Body of pancreas (tissue), 4 donors: Measurements from ENCODE around the gene AFF3. TPM values are rescaled to one million over a fixed set of nuclear protein-coding genes. Genes with fewer than 3 reads are reported as not detected.

Source experiments
- ATAC-seq: fragments of 150-250 bp; one replicate; pipeline ENCODE4 v1.9.1; 2016
- DNase-seq, 4 donors: peaks; one replicate each; pipeline ENCODE4 v3.0.0-alpha.2; 2019
- H3K27ac ChIP-seq, 4 donors: fragments of 200-600 bp; sonication (generic); 1 replicate in 3 of 4; 2 replicates in 1 of 4; pipeline versions ENCODE4 v1.5.1 to v1.6.1; 2016 to 2019; ENCODE audit warnings: mild to moderate bottlenecking in 1 of 4, mixed read lengths in 1 of 4, moderate library complexity in 1 of 4
- H3K27me3 ChIP-seq, 2 donors: fragments of 200-600 bp; sonication (generic); one replicate each; pipeline ENCODE4 v1.6.0; 2016; ENCODE audit warnings: mild to moderate bottlenecking in 1 of 2
- H3K36me3 ChIP-seq, 2 donors: fragments of 200-600 bp; sonication (generic); replicated peaks in 1 of 2; 2 replicates each; pipeline ENCODE4 v1.5.1; 2016; ENCODE audit warnings: low read depth in 2 of 2; ENCODE audit not compliant: insufficient read depth in 1 of 2
- H3K4me1 ChIP-seq: fragments of 200-600 bp; sonication (generic); one replicate; pipeline ENCODE4 v1.6.0; 2016
- H3K4me3 ChIP-seq, 2 donors: fragments of 200-600 bp; sonication (generic); 1 replicate in 1 of 2; 2 replicates in 1 of 2; pipeline ENCODE4 v1.5.1; 2016 to 2019
- H3K9me3 ChIP-seq, 3 donors: fragments of 200-600 bp; sonication (generic); 1 replicate in 2 of 3; 2 replicates in 1 of 3; pipeline ENCODE4 v1.5.1; 2016
- CTCF ChIP-seq, 7 experiments: fragments of 450-650 bp in 4 of 7; fragments of 200-600 bp in 3 of 7; sonication (generic) in 3 of 7; IDR thresholded peaks; one replicate each; pipeline ENCODE4 v1.5.1; 2016 to 2019; ENCODE audit warnings: antibody characterized with exemption in 7 of 7
- POLR2A ChIP-seq, 3 donors: fragments of 450-650 bp; IDR thresholded peaks; one replicate each; pipeline ENCODE4 v1.6.1; 2016; ENCODE audit warnings: antibody characterized with exemption in 3 of 3, mild to moderate bottlenecking in 2 of 3
- WGBS, 2 donors: methylation state at CpG; one replicate each; pipeline ENCODE4 v1.1.5; 2017; 5-methylcytosine and 5-hydroxymethylcytosine counted together
- intact Hi-C: fragments of 100-400 bp; cut with DNase I; formaldehyde crosslinking; loops from one replicate; pipeline ENCODE4 v1.15.1; 2023
- total RNA-seq, 2 donors: library from RNA; depleted of rRNA; stranded (reverse); fragments of >200 nt; gene quantifications; one replicate each; pipeline ENCODE4 v1.1.0, GENCODE V29; 2016

Gene AFF3
- total RNA-seq, 2 donors from 2014 or later, result 0.52 to 0.99 TPM

- Histone ChIP-seq H3K4me1 (peaks cover 6% of the 10 kb centered on the region), H3K9me3 (no peaks in the 10 kb centered on the region), H3K27ac (no peak overlapping the region), H3K36me3 (no peaks in the 10 kb centered on the region), H3K27me3 (no peaks in the 10 kb centered on the region), H3K4me3 (no peak overlapping the region)
- DNase-seq (no peak), ATAC-seq (no peak)
- intact Hi-C loops, result no loop called here
- 80 to 83% methylated on average over 2 of the region's 2 CpGs for WGBS, 2 donors
- TF ChIP-seq CTCF (IDR thresholded peaks at IDR 0.05) (no peak), POLR2A (IDR thresholded peaks at IDR 0.05) (no peak)
Observed at GRCh38 chr2:100054426-100054825, 88.0 kb downstream of the AFF3 start.

- Histone ChIP-seq H3K36me3 (no peaks in the 10 kb centered on the region), H3K27me3 (no peaks in the 10 kb centered on the region), H3K4me1 (peaks cover 6% of the 10 kb centered on the region), H3K4me3 (no peak overlapping the region), H3K27ac (no peak overlapping the region), H3K9me3 (no peaks in the 10 kb centered on the region)
- no peak for ATAC-seq
- WGBS, 2 donors, result 86 to 91% methylated on average over 5 of the region's 5 CpGs
- intact Hi-C loops, result no loop called here
- TF ChIP-seq CTCF (IDR thresholded peaks at IDR 0.05) (no peak), POLR2A (IDR thresholded peaks at IDR 0.05) (no peak)
- no peak for DNase-seq
Observed at GRCh38 chr2:100053087-100053885, 89.1 kb downstream of the AFF3 start.

GRCh38 chr2:100052650-100053049 is 89.7 kb downstream of the AFF3 start:
- Histone ChIP-seq H3K27ac (no peak overlapping the region), H3K9me3 (no peaks in the 10 kb centered on the region), H3K4me1 (peaks cover 6% of the 10 kb centered on the region), H3K27me3 (no peaks in the 10 kb centered on the region), H3K4me3 (no peak overlapping the region), H3K36me3 (no peaks in the 10 kb centered on the region)
- DNase-seq, result peak; percentile 30 to 78 (median 54)
- 10 to 25% methylated on average over 4 of the region's 4 CpGs for WGBS, 2 donors
- TF ChIP-seq POLR2A (IDR thresholded peaks at IDR 0.05) (no peak), CTCF (IDR thresholded peaks at IDR 0.05) (peak in 1 of 7 experiments; percentile 26)
- ATAC-seq, result peak; percentile 53
- intact Hi-C loops, result no loop called here

GRCh38 chr2:100051253-100051652 is 91.1 kb downstream of the AFF3 start:
- Histone ChIP-seq H3K4me3 (no peak overlapping the region), H3K4me1 (peaks cover 6% of the 10 kb centered on the region), H3K27ac (no peak overlapping the region), H3K27me3 (no peaks in the 10 kb centered on the region), H3K9me3 (no peaks in the 10 kb centered on the region), H3K36me3 (no peaks in the 10 kb centered on the region)
- WGBS, 2 donors, result 85 to 87% methylated on average over 5 of the region's 5 CpGs
- intact Hi-C loops, result no loop called here
- ATAC-seq, result no peak
- no peak for DNase-seq
- no peak for TF ChIP-seq CTCF (IDR thresholded peaks at IDR 0.05)
- no peak for TF ChIP-seq POLR2A (IDR thresholded peaks at IDR 0.05)

GRCh38 chr2:100050685-100051084 is 91.7 kb downstream of the AFF3 start:
- Histone ChIP-seq H3K27ac (no peak overlapping the region), H3K4me1 (peaks cover 6% of the 10 kb centered on the region), H3K27me3 (no peaks in the 10 kb centered on the region), H3K9me3 (no peaks in the 10 kb centered on the region), H3K4me3 (no peak overlapping the region), H3K36me3 (no peaks in the 10 kb centered on the region)
- WGBS, 2 donors, result 83 to 88% methylated on average over 6 of the region's 6 CpGs
- ATAC-seq, result no peak
- intact Hi-C loops, result no loop called here
- TF ChIP-seq POLR2A (IDR thresholded peaks at IDR 0.05), result no peak
- TF ChIP-seq CTCF (IDR thresholded peaks at IDR 0.05), result no peak
- DNase-seq, result no peak
